NCI-H2171 treated with DMSO at 0.1 percent for 48 hours (cell line): ENCODE measurements around the gene ZNF830.
"Not testable (repeated sequence)": the region's sequence is repeated elsewhere in the genome, so short reads cannot be mapped to it uniquely, and the experiment has no call there.

Source experiments
- DNase-seq: peaks from one replicate; lab custom pipeline; 2025; lab: John Stamatoyannopoulos, UW

The ZNF830 gene

DNA sequence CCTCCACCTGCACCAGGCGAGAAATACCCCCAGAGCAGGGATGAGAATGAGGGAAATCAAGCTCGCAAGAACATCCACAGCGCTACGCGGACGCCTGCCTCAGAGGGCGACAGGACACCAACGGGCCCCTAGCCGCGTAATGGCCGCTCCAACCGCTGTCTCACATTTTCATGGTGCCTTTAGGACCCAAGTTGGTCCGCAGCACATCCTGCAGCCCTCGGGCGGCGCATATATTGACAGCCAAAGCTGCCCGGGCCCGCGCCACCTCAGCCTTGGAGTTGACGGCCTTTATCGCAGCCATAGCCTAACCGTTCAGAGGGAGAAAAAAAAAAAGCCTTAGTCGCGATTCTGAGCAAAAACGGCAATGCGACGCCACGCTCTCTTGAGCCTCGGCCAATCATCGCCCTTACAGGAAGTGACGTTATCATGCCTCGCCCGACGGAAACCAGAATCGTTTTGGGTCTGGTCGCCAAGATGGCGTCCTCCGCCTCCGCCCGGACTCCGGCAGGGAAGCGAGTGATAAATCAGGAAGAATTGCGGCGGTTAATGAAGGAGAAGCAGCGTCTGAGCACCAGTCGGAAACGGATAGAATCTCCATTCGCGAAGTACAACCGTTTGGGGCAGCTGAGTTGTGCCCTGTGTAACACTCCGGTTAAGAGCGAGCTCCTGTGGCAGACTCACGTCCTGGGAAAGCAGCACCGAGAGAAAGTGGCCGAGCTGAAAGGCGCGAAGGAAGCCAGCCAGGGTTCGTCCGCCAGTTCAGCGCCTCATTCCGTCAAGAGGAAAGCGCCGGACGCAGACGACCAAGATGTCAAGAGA lies at the start of gene ZNF830, which contains the start of gene CCT6B:
Gene ZNF830, plus strand, starts transcription at position 448 of the 819 bp plus-strand sequence. Its CDS starts 27 bp downstream, at position 475.
Gene CCT6B, minus strand, starts transcription at position 368 of the 819 bp plus-strand sequence. Its CDS starts 67 bp downstream, at position 301.
- peak; percentile 93 for DNase-seq

GRCh38 chr17:34913001-34913400 lies 48.3 kb upstream of the ZNF830 start:
- DNase-seq: no peak

DNA sequence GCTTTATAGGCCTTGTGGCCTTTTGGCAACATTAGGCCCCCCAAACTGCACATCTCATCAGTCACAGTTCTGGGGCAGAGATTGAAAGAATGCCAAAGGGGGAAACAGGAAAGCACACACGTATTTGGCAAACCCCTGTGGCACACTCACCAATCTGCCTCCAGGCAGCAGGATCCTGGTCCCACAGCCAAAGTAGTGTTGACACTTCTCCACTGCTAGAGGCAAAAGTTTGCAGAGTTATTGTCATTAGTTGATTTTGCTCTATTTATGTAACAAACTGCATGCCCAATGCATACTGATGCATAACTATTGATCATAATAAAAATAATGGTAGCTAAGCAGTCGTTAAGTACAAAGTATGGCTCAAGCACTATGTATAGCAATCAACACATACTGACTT lies 45.2 kb upstream of the ZNF830 start:
- DNase-seq: no peak

- DNase-seq: no peak
Observed at GRCh38 chr17:34917381-34917780, 44.0 kb upstream of the ZNF830 start.

GRCh38 chr17:34920676-34921075 lies 40.7 kb upstream of the ZNF830 start:
- no peak for DNase-seq

DNA sequence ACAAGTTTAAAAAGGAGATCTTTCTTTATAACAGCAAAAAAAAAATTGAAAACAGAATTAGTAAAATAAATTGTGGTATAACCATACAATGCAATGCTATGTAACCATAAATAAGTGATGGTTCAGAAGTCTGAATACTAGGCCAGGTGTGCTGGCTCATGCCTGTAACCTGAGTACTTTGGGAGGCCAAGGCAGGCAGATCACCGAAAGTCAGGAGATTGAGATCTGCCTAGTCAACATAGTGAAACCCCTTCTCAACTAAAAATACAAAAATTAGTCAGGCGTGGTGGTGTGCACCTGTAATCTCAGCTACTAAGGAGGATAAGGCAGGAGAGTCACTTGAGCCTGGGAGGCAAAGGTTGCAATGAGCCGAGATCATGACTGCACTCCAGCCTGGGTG lies 34.7 kb upstream of the ZNF830 start:
- peak; percentile 62 for DNase-seq

DNA sequence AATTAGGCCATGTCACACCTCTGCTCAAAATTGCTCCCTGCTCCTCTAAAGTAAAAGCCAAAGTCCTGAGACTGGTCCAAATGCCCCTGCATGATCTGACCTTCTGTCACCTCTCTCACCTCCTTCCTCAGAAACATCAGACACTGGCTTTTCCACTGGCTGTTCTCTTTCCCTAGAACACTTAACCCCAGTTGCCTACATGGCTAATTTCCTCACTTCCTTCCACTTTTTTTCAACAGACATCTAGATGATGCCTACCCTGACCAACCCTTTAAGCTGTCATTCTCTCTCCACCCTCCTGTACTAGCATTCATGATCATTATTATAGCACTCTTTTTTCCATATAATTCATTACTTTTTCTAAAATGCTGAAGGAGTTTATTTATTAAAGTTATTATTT lies 31.1 kb upstream of the ZNF830 start:
- no peak for DNase-seq

DNA sequence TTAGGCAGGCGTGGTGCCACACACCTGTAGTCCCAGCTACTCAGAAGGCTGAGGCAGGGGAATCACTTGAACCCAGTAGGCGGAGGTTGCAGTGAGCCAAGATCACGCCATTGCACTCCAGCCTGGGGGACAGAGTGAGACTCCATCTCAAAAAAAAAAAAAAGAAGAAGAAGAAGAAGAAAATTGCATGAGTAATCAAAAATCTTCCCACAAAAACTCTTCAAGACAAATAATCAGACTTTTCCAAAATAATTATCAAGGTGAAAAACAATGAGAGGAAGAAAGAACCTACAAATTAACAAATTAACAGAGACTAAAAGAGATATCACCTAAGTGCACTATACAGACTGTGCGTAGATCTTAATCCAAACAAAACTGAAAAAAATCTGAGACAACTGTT lies 10.6 kb upstream of the ZNF830 start:
- DNase-seq: not testable (repeated sequence)

- DNase-seq: no peak
Observed at GRCh38 chr17:34958438-34958837, 2.9 kb upstream of the ZNF830 start.

- DNase-seq: no peak
Observed at GRCh38 chr17:34974179-34974578, 12.8 kb downstream of the ZNF830 start.

DNA sequence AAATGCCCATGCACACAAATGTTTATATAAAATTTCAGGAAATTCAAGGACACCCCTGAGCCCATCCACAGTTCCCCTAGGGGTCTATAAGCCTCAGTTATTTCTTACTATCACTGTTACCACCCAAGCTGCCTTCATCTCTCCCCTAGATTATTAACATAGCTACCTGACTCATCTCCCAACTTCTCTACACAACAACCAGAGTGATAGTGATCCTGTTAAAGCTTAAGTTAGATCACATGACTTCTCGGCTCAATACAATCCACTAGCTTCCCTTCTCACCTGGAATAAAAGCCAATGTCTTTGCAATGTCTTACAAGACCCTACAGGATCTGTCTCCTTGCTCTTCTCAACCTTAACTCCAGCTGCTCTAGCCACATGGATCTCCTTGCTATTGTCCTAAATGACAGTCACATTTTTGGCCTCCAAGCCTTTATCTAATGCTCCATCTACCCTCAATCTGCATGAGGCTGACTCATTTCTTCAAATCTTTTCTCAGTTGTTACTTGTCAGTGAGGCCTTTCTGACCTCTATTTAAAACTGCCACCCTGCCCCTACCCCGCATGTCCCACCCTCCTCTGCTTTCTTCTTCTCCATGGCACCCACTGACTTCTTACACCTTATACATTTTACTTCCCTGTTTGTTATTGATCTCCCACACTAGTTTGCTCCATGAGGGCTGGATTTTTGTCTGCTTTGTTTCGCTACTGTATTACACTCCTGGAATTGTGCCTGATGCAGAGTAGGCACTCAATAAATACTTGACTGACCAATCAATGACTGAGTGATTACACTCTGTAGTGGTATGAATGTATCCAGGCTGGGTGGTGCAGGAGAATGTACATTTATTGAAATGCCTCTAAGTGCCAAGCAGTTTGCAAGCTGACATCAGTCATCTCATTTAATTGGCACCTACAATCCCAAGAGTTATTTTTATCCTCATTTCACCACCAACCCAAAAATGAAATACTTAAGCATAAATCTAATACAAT lies 13.8 kb downstream of the ZNF830 start:
- DNase-seq: no peak

DNA sequence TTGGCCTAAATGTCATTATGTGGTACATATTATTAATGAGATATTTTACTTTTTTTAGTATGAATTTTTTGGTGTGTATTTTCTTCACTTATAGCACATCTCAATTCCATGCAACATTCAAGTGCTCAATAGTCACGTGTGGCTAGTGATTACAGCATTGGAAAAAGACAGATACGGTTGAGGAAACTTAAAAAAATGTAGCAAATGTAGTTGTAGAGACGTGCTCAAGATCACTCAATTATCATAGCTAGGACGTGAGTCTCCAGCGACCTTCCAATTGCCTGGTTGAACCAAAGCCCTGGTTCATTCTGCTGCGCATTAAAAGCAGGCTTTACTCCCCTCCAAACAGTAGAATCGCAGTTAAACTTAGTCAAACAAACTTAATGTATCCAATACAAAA lies 17.8 kb downstream of the ZNF830 start:
- no peak for DNase-seq

GRCh38 chr17:34979650-34980352 lies 18.5 kb downstream of the ZNF830 start:
- DNase-seq: no peak

DNA sequence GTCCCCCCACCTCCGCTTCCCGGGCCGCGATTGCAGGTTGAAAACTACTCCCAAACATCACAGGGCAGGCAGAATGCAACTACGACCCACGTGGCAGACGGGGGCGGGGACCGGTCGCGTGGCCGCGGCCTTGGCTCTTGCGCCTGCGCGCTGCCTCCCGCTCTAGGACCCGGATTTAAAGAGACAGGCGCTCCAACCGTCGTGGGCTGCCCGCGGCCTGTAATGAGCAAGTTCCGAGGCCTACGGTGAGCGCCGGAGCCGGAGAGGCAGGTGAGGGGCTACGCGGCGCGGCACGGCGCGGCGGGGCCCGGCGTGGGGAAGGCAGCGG lies 19.0 kb downstream of the ZNF830 start, which contains the start of gene LIG3:
Gene LIG3, plus strand, starts transcription at position 160 of the 328 bp plus-strand sequence. CDS start 2,494 bp downstream, outside the sequence.
- peak; percentile 93 for DNase-seq

- DNase-seq: peak; percentile 83
Observed at GRCh38 chr17:34980681-34981537, 19.6 kb downstream of the ZNF830 start.

DNA sequence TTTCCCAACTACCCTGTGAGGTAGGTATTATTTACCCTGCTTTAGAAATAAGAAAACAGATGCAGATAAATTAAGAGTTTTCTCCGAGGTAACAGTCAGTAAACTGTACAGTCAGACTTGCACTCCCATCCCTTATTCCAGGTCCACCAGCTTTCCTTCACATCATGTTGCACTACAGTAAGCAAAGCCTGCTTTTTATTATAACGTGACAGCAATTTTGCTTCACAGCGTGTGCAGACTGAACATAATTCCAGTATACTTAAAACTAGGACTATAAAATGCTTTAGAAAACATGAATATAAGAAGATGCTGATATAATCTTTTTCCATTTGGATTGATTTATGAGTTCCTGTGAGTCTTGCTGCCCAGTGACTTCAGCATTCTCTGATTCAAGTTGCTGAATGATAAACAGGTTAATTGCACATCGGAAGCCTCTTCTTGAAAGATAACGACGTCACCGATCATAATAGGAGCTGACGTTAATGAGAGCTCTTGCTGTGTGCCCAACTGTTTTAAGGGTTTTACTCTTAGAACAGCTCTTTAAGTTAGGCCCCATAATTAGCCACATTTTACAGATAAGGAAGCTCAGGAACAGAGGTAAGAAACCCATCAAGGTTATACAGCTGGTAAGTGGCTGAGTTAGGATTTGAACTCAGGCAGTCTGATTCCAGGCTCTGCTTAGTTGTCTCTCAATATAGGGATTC lies 20.4 kb downstream of the ZNF830 start:
- DNase-seq: peak; percentile 31

DNA sequence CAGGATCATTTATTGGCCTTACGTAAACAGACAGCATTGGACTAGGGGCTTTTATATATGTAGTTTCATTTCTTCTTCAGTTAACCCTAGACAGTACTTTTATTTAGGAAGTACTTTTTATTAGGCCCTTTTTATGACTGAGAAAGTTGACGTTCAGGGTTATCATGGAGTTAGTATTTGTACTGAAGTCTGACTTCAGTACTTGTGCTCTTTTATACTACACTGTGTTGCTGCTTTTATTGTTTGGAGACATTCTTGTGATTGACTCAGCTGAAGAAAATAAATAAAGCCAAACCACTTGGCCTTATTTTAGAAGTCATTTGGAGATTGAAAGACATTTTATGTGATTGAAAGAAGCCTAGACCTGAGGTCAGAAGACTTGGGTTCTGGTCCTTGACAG lies 25.9 kb downstream of the ZNF830 start:
- DNase-seq: no peak

- no peak for DNase-seq
Observed at GRCh38 chr17:34988644-34989043, 27.3 kb downstream of the ZNF830 start.

GRCh38 chr17:34989473-34989872 lies 28.1 kb downstream of the ZNF830 start:
- DNase-seq: no peak

DNA sequence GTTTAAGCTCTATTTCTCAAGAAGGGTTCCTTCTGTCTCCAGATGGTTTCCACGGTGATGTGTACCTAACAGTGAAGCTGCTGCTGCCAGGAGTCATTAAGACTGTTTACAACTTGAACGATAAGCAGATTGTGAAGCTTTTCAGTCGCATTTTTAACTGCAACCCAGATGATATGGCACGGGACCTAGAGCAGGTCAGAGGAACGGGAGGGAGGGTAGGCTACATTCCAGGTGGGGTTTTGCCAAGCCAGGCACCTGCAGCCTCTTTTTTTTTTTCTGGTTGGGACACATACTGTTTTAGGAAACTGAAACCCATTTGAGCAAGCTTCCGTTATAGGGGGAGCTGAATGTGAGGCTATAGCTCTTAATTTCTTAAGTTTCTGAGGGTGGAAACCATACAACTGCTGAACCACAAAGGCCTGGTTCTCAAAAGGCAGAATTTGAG lies 29.6 kb downstream of the ZNF830 start:
- peak; percentile 95 for DNase-seq
